Measurements from ENCODE around the gene CAVIN2.

CAVIN2 gene

GRCh38 chr2:191863988-191864387 is 17.1 kb upstream of the CAVIN2 start:
- Histone ChIP-seq H3K4me1 (ENCODE audit: low read depth, poor library complexity, severe bottlenecking) (no peaks in the 10 kb centered on the region), H3K27me3 (ENCODE audit: insufficient read depth, low read depth) (no peaks in the 10 kb centered on the region), H3K4me3 (IDR thresholded peaks at IDR 0.05; ENCODE audit: insufficient read depth, low read depth, low read length) (no peak overlapping the region), H3K27ac (no peak overlapping the region), H3K9ac (no peak overlapping the region), H3K36me3 (ENCODE audit: insufficient read depth) (no peaks in the 10 kb centered on the region), H2AFZ (ENCODE audit: low read depth) (no peak overlapping the region), H3K79me2 (ENCODE audit: insufficient read depth, low read depth) (no peaks in the 10 kb centered on the region), H4K20me1 (ENCODE audit: insufficient read depth) (no peaks in the 10 kb centered on the region), H3K4me2 (no peak overlapping the region)
- no peak for TF ChIP-seq CTCF (conservative IDR thresholded peaks at IDR 0.05; ENCODE audit: low read depth, low read length)

- no peaks in the 10 kb centered on the region for H3K27me3 ChIP-seq (ENCODE audit: insufficient read depth, low read depth)
- no peak overlapping the region for H3K4me3 ChIP-seq (IDR thresholded peaks at IDR 0.05; ENCODE audit: insufficient read depth, low read depth, low read length)
- H3K27ac ChIP-seq = no peak overlapping the region
- H3K9ac ChIP-seq = no peak overlapping the region
- H2AFZ ChIP-seq (ENCODE audit: low read depth) = no peak overlapping the region
- H3K4me1 ChIP-seq (ENCODE audit: low read depth, poor library complexity, severe bottlenecking) = no peaks in the 10 kb centered on the region
- H3K79me2 ChIP-seq (ENCODE audit: insufficient read depth, low read depth) = no peaks in the 10 kb centered on the region
- H3K4me2 ChIP-seq = no peak overlapping the region
- H3K36me3 ChIP-seq (ENCODE audit: insufficient read depth) = no peaks in the 10 kb centered on the region
- TF ChIP-seq CTCF (conservative IDR thresholded peaks at IDR 0.05; ENCODE audit: low read depth, low read length) = no peak
- H4K20me1 ChIP-seq (ENCODE audit: insufficient read depth) = no peaks in the 10 kb centered on the region
These were observed 15.4 kb upstream of the CAVIN2 start for GRCh38 chr2:191862156-191862775.

- Histone ChIP-seq H4K20me1 (ENCODE audit: insufficient read depth) (no peaks in the 10 kb centered on the region), H3K27me3 (ENCODE audit: insufficient read depth, low read depth) (no peaks in the 10 kb centered on the region), H3K4me2 (no peak overlapping the region), H3K9ac (no peak overlapping the region), H3K4me1 (ENCODE audit: low read depth, poor library complexity, severe bottlenecking) (no peaks in the 10 kb centered on the region), H3K36me3 (ENCODE audit: insufficient read depth) (no peaks in the 10 kb centered on the region), H2AFZ (ENCODE audit: low read depth) (no peak overlapping the region), H3K27ac (no peak overlapping the region), H3K79me2 (ENCODE audit: insufficient read depth, low read depth) (no peaks in the 10 kb centered on the region), H3K4me3 (IDR thresholded peaks at IDR 0.05; ENCODE audit: insufficient read depth, low read depth, low read length) (no peak overlapping the region)
- TF ChIP-seq CTCF (conservative IDR thresholded peaks at IDR 0.05; ENCODE audit: low read depth, low read length) = no peak
These were observed 14.0 kb upstream of the CAVIN2 start for GRCh38 chr2:191860760-191861466.

GRCh38 chr2:191859681-191860080 is 12.8 kb upstream of the CAVIN2 start:
- no peaks in the 10 kb centered on the region for H3K4me1 ChIP-seq (ENCODE audit: low read depth, poor library complexity, severe bottlenecking)
- H3K27ac ChIP-seq = no peak overlapping the region
- H3K27me3 ChIP-seq (ENCODE audit: insufficient read depth, low read depth) = no peaks in the 10 kb centered on the region
- no peaks in the 10 kb centered on the region for H3K36me3 ChIP-seq (ENCODE audit: insufficient read depth)
- no peak overlapping the region for H3K4me3 ChIP-seq (IDR thresholded peaks at IDR 0.05; ENCODE audit: insufficient read depth, low read depth, low read length)
- H3K79me2 ChIP-seq (ENCODE audit: insufficient read depth, low read depth) = no peaks in the 10 kb centered on the region
- H2AFZ ChIP-seq (ENCODE audit: low read depth) = no peak overlapping the region
- H4K20me1 ChIP-seq (ENCODE audit: insufficient read depth) = no peaks in the 10 kb centered on the region
- H3K9ac ChIP-seq = no peak overlapping the region
- H3K4me2 ChIP-seq = no peak overlapping the region
- no peak for TF ChIP-seq CTCF (conservative IDR thresholded peaks at IDR 0.05; ENCODE audit: low read depth, low read length)
